Mesendoderm (in vitro differentiated cells): ENCODE measurements around the gene TEX28.
A peak's percentile ranks its signal among the peaks of the same experiment; 100 is the strongest.

ENCODE experiments used
- DNase-seq: peaks from one replicate; pipeline ENCODE4 v3.0.0; 2013
- H2AK5ac ChIP-seq: 2 replicates; pipeline ENCODE4 v1.6.1; 2013; ENCODE audit warnings: low read length, inconsistent platforms
- H2BK120ac ChIP-seq: 2 replicates; pipeline ENCODE4 v1.6.1; 2013; ENCODE audit warnings: low read depth, mild to moderate bottlenecking, low read length, moderate library complexity, mixed read lengths
- H2BK15ac ChIP-seq: replicated peaks from 2 replicates; pipeline ENCODE4 v1.6.1; 2013; ENCODE audit warnings: low read depth, mild to moderate bottlenecking, moderate library complexity
- H2BK5ac ChIP-seq: 2 replicates; pipeline ENCODE4 v1.6.1; 2013; ENCODE audit warnings: low read length, inconsistent platforms
- H3K18ac ChIP-seq: 2 replicates; pipeline ENCODE4 v1.6.1; 2013; ENCODE audit warnings: mild to moderate bottlenecking, low read length, mixed read lengths
- H3K23ac ChIP-seq: one replicate; pipeline ENCODE4 v1.6.1; 2013; ENCODE audit warnings: low read length
- H3K27ac ChIP-seq: 2 replicates; pipeline ENCODE4 v1.5.1; 2013; ENCODE audit warnings: low read depth, mild to moderate bottlenecking, inconsistent platforms, low read length, moderate library complexity
- H3K27me3 ChIP-seq: 2 replicates; pipeline ENCODE4 v1.6.1; 2013; ENCODE audit warnings: low read length, control low read depth, mild to moderate bottlenecking, inconsistent platforms; ENCODE audit not compliant: insufficient read depth, poor library complexity
- H3K36me3 ChIP-seq: 2 replicates; pipeline ENCODE4 v1.6.1; 2013; ENCODE audit warnings: low read length, inconsistent platforms; ENCODE audit not compliant: control insufficient read depth, insufficient read depth
- H3K4ac ChIP-seq: one replicate; pipeline ENCODE4 v1.6.1; 2013; ENCODE audit warnings: low read depth, mild to moderate bottlenecking, low read length, moderate library complexity
- H3K4me1 ChIP-seq: 2 replicates; pipeline ENCODE4 v1.6.1; 2013; ENCODE audit warnings: low read depth, low read length, inconsistent platforms; ENCODE audit not compliant: control insufficient read depth
- H3K4me2 ChIP-seq: 2 replicates; pipeline ENCODE4 v1.6.1; 2013; ENCODE audit warnings: low read length
- H3K4me3 ChIP-seq: 2 replicates; pipeline ENCODE4 v1.5.1; 2013; ENCODE audit warnings: mild to moderate bottlenecking, low read length
- H3K56ac ChIP-seq: one replicate; pipeline ENCODE4 v1.6.1; 2013; ENCODE audit warnings: low read length
- H3K79me1 ChIP-seq: 2 replicates; pipeline ENCODE4 v1.6.1; 2013; ENCODE audit warnings: low read length, inconsistent platforms
- H3K79me2 ChIP-seq: 2 replicates; pipeline ENCODE4 v1.6.1; 2013; ENCODE audit warnings: mild to moderate bottlenecking, low read length; ENCODE audit not compliant: control insufficient read depth, insufficient read depth
- H3K9ac ChIP-seq: 2 replicates; pipeline ENCODE4 v1.6.1; 2013; ENCODE audit warnings: low read length, inconsistent platforms
- H4K5ac ChIP-seq: one replicate; pipeline ENCODE4 v1.6.1; 2013; ENCODE audit warnings: low read length
- H4K8ac ChIP-seq: one replicate; pipeline ENCODE4 v1.6.1; 2013; ENCODE audit warnings: low read depth, mild to moderate bottlenecking, control low read depth, low read length, moderate library complexity
- WGBS: extraction: QIAGEN DNeasy Blood & Tissue Kit; methylation state at CpG from one replicate; pipeline ENCODE4 v1.1.7; 2013; ENCODE audit warnings: low lambda C conversion rate, missing lambda C conversion rate; ENCODE audit not compliant: insufficient coverage; ENCODE audit errors: extremely low coverage; 5-methylcytosine and 5-hydroxymethylcytosine counted together

The TEX28 gene

GRCh38 chrX:154309041-154309775, 14.3 kb upstream of the TEX28 start:
- Histone ChIP-seq H3K9ac (no peak overlapping the region), H2AK5ac (no peak overlapping the region), H3K18ac (no peak overlapping the region), H3K4me3 (no peak overlapping the region), H3K4me2 (no peak overlapping the region), H2BK120ac (no peak overlapping the region), H3K79me1 (no peaks in the 10 kb centered on the region), H3K79me2 (no peaks in the 10 kb centered on the region), H3K36me3 (no peaks in the 10 kb centered on the region), H2BK15ac (no peak overlapping the region), H4K5ac (no peak overlapping the region), H3K23ac (no peak overlapping the region), H3K56ac (no peak overlapping the region), H3K27ac (no peak overlapping the region), H3K4ac (no peak overlapping the region), H3K4me1 (no peaks in the 10 kb centered on the region), H2BK5ac (no peak overlapping the region), H4K8ac (no peak overlapping the region), H3K27me3 (no peaks in the 10 kb centered on the region)
- no peak for DNase-seq
- no CpG with 5 or more reads among the region's 16 CpGs for WGBS

GRCh38 chrX:154308108-154308946, 13.4 kb upstream of the TEX28 start:
- Histone ChIP-seq H4K8ac (no peak overlapping the region), H3K79me1 (no peaks in the 10 kb centered on the region), H3K56ac (no peak overlapping the region), H2AK5ac (no peak overlapping the region), H3K79me2 (no peaks in the 10 kb centered on the region), H3K4me3 (no peak overlapping the region), H2BK120ac (no peak overlapping the region), H3K36me3 (no peaks in the 10 kb centered on the region), H3K9ac (no peak overlapping the region), H2BK5ac (no peak overlapping the region), H3K23ac (no peak overlapping the region), H3K18ac (no peak overlapping the region), H3K4me2 (no peak overlapping the region), H2BK15ac (no peak overlapping the region), H3K27ac (no peak overlapping the region), H3K4me1 (no peaks in the 10 kb centered on the region), H3K4ac (no peak overlapping the region), H3K27me3 (no peaks in the 10 kb centered on the region), H4K5ac (no peak overlapping the region)
- DNase-seq: peak; percentile 71
- no CpG with 5 or more reads among the region's 9 CpGs for WGBS

GRCh38 chrX:154307202-154307601, 12.3 kb upstream of the TEX28 start:
- Histone ChIP-seq H2BK120ac (no peak overlapping the region), H4K5ac (no peak overlapping the region), H3K79me2 (no peaks in the 10 kb centered on the region), H3K4me3 (no peak overlapping the region), H3K4ac (no peak overlapping the region), H3K4me2 (no peak overlapping the region), H3K23ac (no peak overlapping the region), H2BK15ac (no peak overlapping the region), H2AK5ac (no peak overlapping the region), H3K9ac (no peak overlapping the region), H3K56ac (no peak overlapping the region), H4K8ac (no peak overlapping the region), H3K27ac (no peak overlapping the region), H3K4me1 (no peaks in the 10 kb centered on the region), H3K36me3 (no peaks in the 10 kb centered on the region), H3K27me3 (no peaks in the 10 kb centered on the region), H3K79me1 (no peaks in the 10 kb centered on the region), H2BK5ac (no peak overlapping the region), H3K18ac (no peak overlapping the region)
- DNase-seq: no peak
- no CpG with 5 or more reads among the region's 6 CpGs for WGBS

GRCh38 chrX:154305541-154306205, 10.7 kb upstream of the TEX28 start:
- WGBS: no CpG with 5 or more reads among the region's 11 CpGs
- H3K79me1 ChIP-seq: no peaks in the 10 kb centered on the region
- H2BK120ac ChIP-seq: no peak overlapping the region
- H3K4me2 ChIP-seq: no peak overlapping the region
- no peak overlapping the region for H3K23ac ChIP-seq
- H4K5ac ChIP-seq: no peak overlapping the region
- H3K4me3 ChIP-seq: no peak overlapping the region
- no peak overlapping the region for H2AK5ac ChIP-seq
- no peaks in the 10 kb centered on the region for H3K79me2 ChIP-seq
- DNase-seq: no peak
- H3K36me3 ChIP-seq: no peaks in the 10 kb centered on the region
- H2BK5ac ChIP-seq: no peak overlapping the region
- H3K4ac ChIP-seq: no peak overlapping the region
- no peak overlapping the region for H3K27ac ChIP-seq
- no peak overlapping the region for H4K8ac ChIP-seq
- no peaks in the 10 kb centered on the region for H3K27me3 ChIP-seq
- H3K4me1 ChIP-seq: no peaks in the 10 kb centered on the region
- no peak overlapping the region for H2BK15ac ChIP-seq
- H3K56ac ChIP-seq: no peak overlapping the region
- no peak overlapping the region for H3K18ac ChIP-seq
- H3K9ac ChIP-seq: no peak overlapping the region

- H3K4me2 ChIP-seq: no peak overlapping the region
- H3K27me3 ChIP-seq: no peaks in the 10 kb centered on the region
- H3K36me3 ChIP-seq: no peaks in the 10 kb centered on the region
- no peak overlapping the region for H2AK5ac ChIP-seq
- no peak overlapping the region for H2BK15ac ChIP-seq
- no peaks in the 10 kb centered on the region for H3K79me2 ChIP-seq
- no peak overlapping the region for H3K18ac ChIP-seq
- no peak overlapping the region for H3K27ac ChIP-seq
- no peak overlapping the region for H3K23ac ChIP-seq
- no peak overlapping the region for H3K56ac ChIP-seq
- WGBS: no CpG with 5 or more reads among the region's 10 CpGs
- no peaks in the 10 kb centered on the region for H3K4me1 ChIP-seq
- no peaks in the 10 kb centered on the region for H3K79me1 ChIP-seq
- no peak overlapping the region for H3K9ac ChIP-seq
- no peak overlapping the region for H3K4ac ChIP-seq
- H2BK120ac ChIP-seq: no peak overlapping the region
- no peak overlapping the region for H3K4me3 ChIP-seq
- H4K5ac ChIP-seq: no peak overlapping the region
- no peak for DNase-seq
- H4K8ac ChIP-seq: no peak overlapping the region
- no peak overlapping the region for H2BK5ac ChIP-seq
Observed at GRCh38 chrX:154304846-154305245, 9.9 kb upstream of the TEX28 start.
